Neutrophil (primary cell): Measurements from ENCODE around the gene CEPT1.

Experiments
- H3K27ac ChIP-seq: fragments of 200-600 bp; sonication (generic); 2 replicates; pipeline ENCODE4 v1.5.1; 2016; ENCODE audit warnings: mild to moderate bottlenecking, moderate library complexity
- H3K27me3 ChIP-seq: fragments of 200-600 bp; sonication (generic); 2 replicates; pipeline ENCODE4 v1.6.0; 2016; ENCODE audit warnings: mild to moderate bottlenecking
- H3K36me3 ChIP-seq: fragments of 200-600 bp; sonication (generic); 2 replicates; pipeline ENCODE4 v1.5.1; 2017
- H3K4me1 ChIP-seq, 2 experiments: fragments of 200-600 bp in 1 of 2; sonication (generic) in 1 of 2; 1 replicate in 1 of 2; 2 replicates in 1 of 2; pipeline versions ENCODE4 v1.5.1 to v1.6.1; 2013 to 2016; ENCODE audit warnings: low read depth in 1 of 2, low read length in 1 of 2, mild to moderate bottlenecking in 1 of 2, moderate library complexity in 1 of 2; ENCODE audit not compliant: control insufficient read depth in 1 of 2, insufficient read depth in 1 of 2
- H3K4me3 ChIP-seq, 2 experiments: fragments of 200-600 bp in 1 of 2; sonication (generic) in 1 of 2; 1 replicate in 1 of 2; 2 replicates in 1 of 2; pipeline ENCODE4 v1.5.1; 2013 to 2016; ENCODE audit warnings: low read depth in 1 of 2, low read length in 1 of 2, mild to moderate bottlenecking in 1 of 2, moderate library complexity in 1 of 2
- H3K9me3 ChIP-seq: fragments of 200-600 bp; sonication (generic); 2 replicates; pipeline ENCODE4 v1.5.1; 2016
- TF ChIP-seq, protein P1 (sequence below): fragments of 200-600 bp; sonication (generic); IDR thresholded peaks from 2 replicates; pipeline ENCODE4 v1.5.1; 2016; ENCODE audit warnings: antibody characterized with exemption

CEPT1 gene

GRCh38 chr1:111209622-111210021 is 69.6 kb downstream of the CEPT1 start:
- TF ChIP-seq, protein P1, sequence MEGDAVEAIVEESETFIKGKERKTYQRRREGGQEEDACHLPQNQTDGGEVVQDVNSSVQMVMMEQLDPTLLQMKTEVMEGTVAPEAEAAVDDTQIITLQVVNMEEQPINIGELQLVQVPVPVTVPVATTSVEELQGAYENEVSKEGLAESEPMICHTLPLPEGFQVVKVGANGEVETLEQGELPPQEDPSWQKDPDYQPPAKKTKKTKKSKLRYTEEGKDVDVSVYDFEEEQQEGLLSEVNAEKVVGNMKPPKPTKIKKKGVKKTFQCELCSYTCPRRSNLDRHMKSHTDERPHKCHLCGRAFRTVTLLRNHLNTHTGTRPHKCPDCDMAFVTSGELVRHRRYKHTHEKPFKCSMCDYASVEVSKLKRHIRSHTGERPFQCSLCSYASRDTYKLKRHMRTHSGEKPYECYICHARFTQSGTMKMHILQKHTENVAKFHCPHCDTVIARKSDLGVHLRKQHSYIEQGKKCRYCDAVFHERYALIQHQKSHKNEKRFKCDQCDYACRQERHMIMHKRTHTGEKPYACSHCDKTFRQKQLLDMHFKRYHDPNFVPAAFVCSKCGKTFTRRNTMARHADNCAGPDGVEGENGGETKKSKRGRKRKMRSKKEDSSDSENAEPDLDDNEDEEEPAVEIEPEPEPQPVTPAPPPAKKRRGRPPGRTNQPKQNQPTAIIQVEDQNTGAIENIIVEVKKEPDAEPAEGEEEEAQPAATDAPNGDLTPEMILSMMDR, result no peak
- Histone ChIP-seq H3K27ac (no peak overlapping the region), H3K4me3 (no peak overlapping the region), H3K27me3 (no peaks in the 10 kb centered on the region), H3K4me1 (peaks cover 49 to 54% of the 10 kb centered on the region in 2 experiments), H3K9me3 (no peaks in the 10 kb centered on the region), H3K36me3 (no peaks in the 10 kb centered on the region)

DNA sequence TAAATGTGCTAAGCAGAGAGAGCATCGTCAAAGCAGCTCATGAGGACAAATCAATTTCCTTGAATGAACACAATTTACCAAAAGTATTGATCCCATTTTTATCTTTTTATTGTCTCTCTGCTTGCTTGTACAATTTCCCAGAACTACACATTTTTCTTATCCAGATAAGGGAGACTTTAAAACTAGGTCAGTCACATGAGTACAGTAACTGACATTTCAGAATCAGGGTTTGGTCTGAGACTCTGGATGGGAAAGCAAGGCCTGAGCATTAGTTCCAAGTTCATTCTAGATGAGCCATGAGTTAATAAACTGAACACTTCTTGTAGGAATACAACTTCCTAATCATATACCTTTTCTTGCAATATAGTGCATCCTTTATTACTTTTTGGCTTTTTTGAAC is 71.9 kb downstream of the CEPT1 start:
- TF ChIP-seq, protein P1, result no peak
- Histone ChIP-seq H3K4me1 (peaks cover 48 to 53% of the 10 kb centered on the region in 2 experiments), H3K27ac (no peak overlapping the region), H3K36me3 (no peaks in the 10 kb centered on the region), H3K9me3 (no peaks in the 10 kb centered on the region), H3K27me3 (no peaks in the 10 kb centered on the region), H3K4me3 (no peak overlapping the region)

DNA sequence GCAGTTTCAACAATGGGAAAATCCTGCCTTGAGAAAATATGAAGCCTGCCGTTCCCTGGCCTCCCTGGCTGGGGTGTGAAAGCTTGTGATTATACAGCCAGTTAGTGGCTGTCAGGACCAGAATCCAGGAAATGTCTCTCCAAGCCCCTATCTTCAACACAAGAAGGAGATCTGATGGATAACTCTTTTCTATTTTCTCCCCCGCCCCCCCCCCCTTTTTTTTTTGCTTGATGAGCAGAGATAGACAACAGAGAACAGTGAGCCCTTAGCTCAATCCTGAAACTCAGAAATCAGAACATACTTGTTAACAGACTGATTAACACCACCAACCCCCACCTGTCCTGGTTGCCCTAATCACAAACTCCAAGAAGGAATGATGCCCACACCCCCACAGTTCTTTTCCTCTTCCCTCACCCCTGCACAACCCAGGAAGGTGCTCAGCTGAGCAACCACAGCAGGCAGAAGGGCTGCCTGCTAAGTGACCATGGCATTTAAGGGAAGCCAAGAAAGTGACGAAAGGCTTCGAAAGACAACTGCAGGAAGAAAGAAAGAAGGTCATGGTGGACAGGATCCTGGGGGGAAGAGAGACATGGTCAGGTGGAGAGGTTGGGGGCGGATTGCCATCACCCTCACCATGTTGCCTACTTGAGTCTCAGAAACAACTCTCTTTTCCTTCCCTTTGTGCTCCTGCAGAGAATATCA is 72.8 kb downstream of the CEPT1 start:
- Histone ChIP-seq H3K4me3 (peak overlapping the region in 1 of 2 experiments; percentile 16), H3K36me3 (no peaks in the 10 kb centered on the region), H3K9me3 (no peaks in the 10 kb centered on the region), H3K27me3 (no peaks in the 10 kb centered on the region), H3K27ac (peak overlapping the region; percentile 76), H3K4me1 (peaks cover 41 to 48% of the 10 kb centered on the region in 2 experiments)
- TF ChIP-seq, protein P1, result no peak

DNA sequence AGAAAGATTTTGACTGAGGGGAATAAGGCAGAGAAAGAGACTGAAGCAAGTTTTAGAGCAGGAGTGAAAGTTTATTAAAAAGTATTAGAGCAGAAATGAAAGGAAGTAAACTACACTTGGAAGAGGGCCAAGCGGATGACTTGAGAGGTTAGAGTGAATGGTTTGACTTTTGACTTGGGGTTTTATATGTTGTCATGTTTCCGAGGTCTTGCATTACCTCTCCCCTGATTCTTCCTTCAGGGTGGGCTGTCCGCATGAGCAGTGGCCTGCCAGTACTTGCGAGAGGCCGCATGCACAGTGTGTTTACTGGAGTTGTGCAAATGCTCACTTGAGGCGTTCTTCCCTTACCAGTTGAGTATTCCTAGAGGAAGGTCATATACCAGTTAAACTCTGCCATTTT is 73.4 kb downstream of the CEPT1 start:
- peaks cover 41 to 48% of the 10 kb centered on the region in 2 experiments for H3K4me1 ChIP-seq
- TF ChIP-seq, protein P1, result no peak

DNA sequence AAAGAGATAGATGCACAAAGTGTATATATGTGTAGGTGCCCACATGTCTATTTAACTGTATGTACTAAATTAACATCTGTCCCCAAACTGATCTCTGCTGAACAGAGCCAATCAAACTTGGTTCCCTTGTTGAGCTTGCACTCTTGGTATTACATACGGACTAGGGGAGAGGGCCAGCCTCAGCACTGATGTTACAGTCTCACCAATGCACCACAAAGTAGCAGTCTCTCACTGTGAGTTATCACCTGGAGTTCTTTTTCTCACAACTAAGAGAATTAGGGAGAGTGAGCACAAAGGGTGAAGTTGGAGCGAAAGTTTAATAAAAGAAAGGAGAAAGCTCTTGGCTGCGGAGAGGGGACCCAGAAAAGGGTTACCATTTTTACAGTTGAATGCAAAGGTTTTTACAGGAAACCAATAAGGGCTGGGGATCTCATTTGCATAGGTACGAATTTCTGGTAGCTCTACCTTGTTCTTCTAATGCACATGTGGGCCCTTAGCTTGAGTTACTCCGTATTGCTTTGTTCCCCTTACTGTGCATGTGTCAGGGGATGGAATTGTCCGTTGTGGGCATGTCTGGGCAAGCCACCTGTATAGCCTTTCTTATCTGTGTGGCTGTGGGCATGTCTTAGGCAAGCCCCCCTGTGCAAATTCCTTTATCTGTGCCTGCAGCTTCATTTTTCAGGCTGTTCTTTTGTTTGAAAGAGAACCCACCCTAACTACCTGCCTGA is 74.2 kb downstream of the CEPT1 start:
- Histone ChIP-seq H3K36me3 (no peaks in the 10 kb centered on the region), H3K4me3 (no peak overlapping the region), H3K27me3 (no peaks in the 10 kb centered on the region), H3K9me3 (no peaks in the 10 kb centered on the region), H3K4me1 (peaks cover 41 to 48% of the 10 kb centered on the region in 2 experiments), H3K27ac (peak overlapping the region; percentile 76)
- TF ChIP-seq, protein P1, result no peak

More for the DNA sequence above, 73.4 kb downstream of the CEPT1 start:
- H3K36me3 ChIP-seq, result no peaks in the 10 kb centered on the region
- no peak overlapping the region for H3K4me3 ChIP-seq
- no peaks in the 10 kb centered on the region for H3K9me3 ChIP-seq
- no peaks in the 10 kb centered on the region for H3K27me3 ChIP-seq
- H3K27ac ChIP-seq, result peak overlapping the region; percentile 76
